Measurements from ENCODE around the gene MAGEA4.
A peak's percentile ranks its signal among the peaks of the same experiment; 100 is the strongest.

MAGEA4 gene

GRCh38 chrX:151921292-151921691 lies 8.6 kb downstream of the MAGEA4 start:
- DNase-seq (ENCODE audit: low read depth), result no peak
- no peak overlapping the region for H3K4me3 ChIP-seq (ENCODE audit: low read length)
- TF ChIP-seq CTCF (IDR thresholded peaks at IDR 0.05; ENCODE audit: insufficient read depth, low read depth, low read length, missing control alignments), result no peak

DNA sequence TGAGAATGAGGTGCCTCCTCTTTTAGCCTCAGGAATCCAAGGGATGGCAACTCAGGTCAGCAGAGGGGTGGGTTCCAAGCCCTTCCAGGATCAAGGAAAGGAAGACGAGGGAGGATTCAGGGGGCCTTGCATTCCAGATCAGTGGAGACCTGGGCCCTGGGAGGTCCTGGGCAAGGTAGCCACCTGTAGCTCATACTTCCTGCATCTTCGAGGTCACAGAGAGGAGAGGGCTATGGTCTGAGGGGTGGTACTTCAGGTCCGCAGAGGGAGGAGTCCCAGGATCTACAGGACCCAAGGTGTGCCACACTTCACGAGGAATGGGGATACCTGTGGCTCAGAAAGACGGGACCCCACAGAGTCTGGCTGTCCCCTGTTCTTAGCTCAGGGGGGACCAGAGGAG lies 9.2 kb downstream of the MAGEA4 start:
- no peak for DNase-seq (ENCODE audit: low read depth)
- no peak for TF ChIP-seq CTCF (IDR thresholded peaks at IDR 0.05; ENCODE audit: insufficient read depth, low read depth, low read length, missing control alignments)
- no peak overlapping the region for H3K4me3 ChIP-seq (ENCODE audit: low read length)

DNA sequence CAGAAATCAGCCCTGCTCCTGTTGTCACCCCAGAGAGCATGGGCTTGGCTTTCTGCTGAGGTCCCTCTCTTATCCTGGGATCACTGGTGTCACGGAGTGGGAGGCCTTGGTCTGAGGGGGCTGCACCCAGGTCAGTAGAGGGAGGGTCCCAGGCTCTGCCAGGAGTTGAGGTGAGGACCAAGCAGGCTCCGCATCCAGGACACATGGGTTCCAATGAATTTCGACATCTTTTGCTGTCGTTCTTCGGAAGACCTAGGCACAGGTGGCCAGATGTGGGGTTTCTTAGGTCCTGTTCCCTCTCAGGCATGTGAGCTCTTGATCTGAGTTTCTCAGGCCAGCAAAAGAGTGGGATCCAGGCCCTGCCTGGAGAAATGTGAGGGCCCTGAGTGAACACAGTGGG lies 10.0 kb downstream of the MAGEA4 start:
- no peak overlapping the region for H3K4me3 ChIP-seq (ENCODE audit: low read length)
- TF ChIP-seq CTCF (IDR thresholded peaks at IDR 0.05; ENCODE audit: insufficient read depth, low read depth, low read length, missing control alignments), result no peak
- DNase-seq (ENCODE audit: low read depth), result no peak

DNA sequence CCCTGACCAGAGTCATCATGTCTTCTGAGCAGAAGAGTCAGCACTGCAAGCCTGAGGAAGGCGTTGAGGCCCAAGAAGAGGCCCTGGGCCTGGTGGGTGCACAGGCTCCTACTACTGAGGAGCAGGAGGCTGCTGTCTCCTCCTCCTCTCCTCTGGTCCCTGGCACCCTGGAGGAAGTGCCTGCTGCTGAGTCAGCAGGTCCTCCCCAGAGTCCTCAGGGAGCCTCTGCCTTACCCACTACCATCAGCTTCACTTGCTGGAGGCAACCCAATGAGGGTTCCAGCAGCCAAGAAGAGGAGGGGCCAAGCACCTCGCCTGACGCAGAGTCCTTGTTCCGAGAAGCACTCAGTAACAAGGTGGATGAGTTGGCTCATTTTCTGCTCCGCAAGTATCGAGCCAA lies 11.0 kb downstream of the MAGEA4 start:
- TF ChIP-seq CTCF (IDR thresholded peaks at IDR 0.05; ENCODE audit: insufficient read depth, low read depth, low read length, missing control alignments), result no peak
- no peak overlapping the region for H3K4me3 ChIP-seq (ENCODE audit: low read length)
- DNase-seq (ENCODE audit: low read depth), result no peak

DNA sequence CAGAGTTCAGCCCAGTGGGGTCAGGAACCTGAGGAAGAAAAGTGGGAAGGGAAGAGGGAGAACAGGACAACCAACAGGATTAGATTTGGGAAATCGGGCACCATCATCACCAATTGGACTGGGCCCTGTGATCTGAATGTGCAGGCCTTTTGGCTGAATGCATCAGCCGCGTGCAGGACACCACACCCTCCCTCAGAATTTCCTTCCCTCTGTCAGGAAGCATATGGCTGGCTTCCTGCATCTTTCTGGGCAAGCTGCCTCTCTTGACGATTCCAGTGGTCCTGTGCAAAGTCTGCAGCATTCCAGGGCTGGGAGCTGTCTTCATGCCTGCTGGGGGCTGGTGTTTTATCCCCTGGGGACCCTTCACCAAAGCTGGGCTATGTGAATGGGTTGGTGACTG lies 16.4 kb downstream of the MAGEA4 start:
- H3K4me3 ChIP-seq (ENCODE audit: low read length), result no peak overlapping the region
- no peak for TF ChIP-seq CTCF (IDR thresholded peaks at IDR 0.05; ENCODE audit: insufficient read depth, low read depth, low read length, missing control alignments)
- no peak for DNase-seq (ENCODE audit: low read depth)

DNA sequence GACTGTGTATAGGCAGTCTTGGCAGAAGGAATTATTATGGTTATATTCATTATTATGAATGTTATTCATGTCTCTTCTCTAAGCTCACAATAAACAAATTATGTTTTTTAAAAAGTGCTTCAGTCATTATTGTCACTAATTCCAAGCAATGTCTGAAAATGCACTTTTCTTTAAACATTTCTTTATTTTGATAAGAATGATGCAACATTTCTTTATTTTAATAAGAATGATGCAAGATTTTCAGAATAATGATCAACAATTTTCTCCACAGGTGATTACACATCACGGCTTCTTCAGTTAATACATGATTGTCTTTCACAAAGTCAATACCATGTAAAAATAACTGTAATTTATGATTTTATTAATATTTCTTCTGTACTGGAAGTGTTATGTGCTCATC lies 22.7 kb downstream of the MAGEA4 start:
- TF ChIP-seq CTCF (IDR thresholded peaks at IDR 0.05; ENCODE audit: insufficient read depth, low read depth, low read length, missing control alignments), result no peak
- no peak for DNase-seq (ENCODE audit: low read depth)
- H3K4me3 ChIP-seq (ENCODE audit: low read length), result no peak overlapping the region

DNA sequence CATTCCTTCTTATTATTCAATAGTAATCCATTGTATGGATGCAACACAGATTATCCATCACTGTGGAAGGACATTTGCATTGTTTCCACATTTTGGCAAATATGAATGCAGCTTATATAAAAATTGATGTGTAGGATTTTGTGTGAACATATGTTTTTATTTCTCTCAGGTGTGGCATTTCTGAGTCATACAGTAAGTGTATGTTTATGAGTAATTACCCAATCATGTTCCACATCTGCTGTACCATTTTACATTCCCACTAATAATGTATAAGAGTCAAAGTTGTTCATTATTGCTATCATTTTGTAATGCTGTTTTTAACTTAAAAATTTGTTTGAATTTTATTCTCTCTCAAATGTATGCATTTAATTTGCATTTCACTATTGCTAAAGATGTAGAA lies 25.5 kb downstream of the MAGEA4 start:
- TF ChIP-seq CTCF (IDR thresholded peaks at IDR 0.05; ENCODE audit: insufficient read depth, low read depth, low read length, missing control alignments), result no peak
- H3K4me3 ChIP-seq (ENCODE audit: low read length), result no peak overlapping the region
- peak; percentile 24 for DNase-seq (ENCODE audit: low read depth)

Measured in epithelial cell of esophagus (primary cell).